H54 (cell line): Measurements from ENCODE around the gene CCDC137.
"Not testable (repeated sequence)": the region's sequence is repeated elsewhere in the genome, so short reads cannot be mapped to it uniquely, and the experiment has no call there.

ENCODE experiments used
- DNase-seq: peaks from one replicate; pipeline ENCODE4 v3.0.0; 2011; ENCODE audit warnings: low spot score, mixed read lengths; ENCODE audit not compliant: insufficient read length
- FAIRE-seq: peaks from 3 replicates; lab custom pipeline; 2011; peaks lifted over from hg19 to GRCh38; lab: Jason Lieb, UNC
- POLR2A ChIP-seq: IDR thresholded peaks from 2 replicates; pipeline ENCODE4 v1.6.1; 2011; ENCODE audit warnings: low read depth, mild to moderate bottlenecking, low read length

The CCDC137 gene, protein sequence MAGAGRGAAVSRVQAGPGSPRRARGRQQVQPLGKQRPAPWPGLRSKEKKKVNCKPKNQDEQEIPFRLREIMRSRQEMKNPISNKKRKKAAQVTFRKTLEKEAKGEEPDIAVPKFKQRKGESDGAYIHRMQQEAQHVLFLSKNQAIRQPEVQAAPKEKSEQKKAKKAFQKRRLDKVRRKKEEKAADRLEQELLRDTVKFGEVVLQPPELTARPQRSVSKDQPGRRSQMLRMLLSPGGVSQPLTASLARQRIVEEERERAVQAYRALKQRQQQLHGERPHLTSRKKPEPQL

DNA sequence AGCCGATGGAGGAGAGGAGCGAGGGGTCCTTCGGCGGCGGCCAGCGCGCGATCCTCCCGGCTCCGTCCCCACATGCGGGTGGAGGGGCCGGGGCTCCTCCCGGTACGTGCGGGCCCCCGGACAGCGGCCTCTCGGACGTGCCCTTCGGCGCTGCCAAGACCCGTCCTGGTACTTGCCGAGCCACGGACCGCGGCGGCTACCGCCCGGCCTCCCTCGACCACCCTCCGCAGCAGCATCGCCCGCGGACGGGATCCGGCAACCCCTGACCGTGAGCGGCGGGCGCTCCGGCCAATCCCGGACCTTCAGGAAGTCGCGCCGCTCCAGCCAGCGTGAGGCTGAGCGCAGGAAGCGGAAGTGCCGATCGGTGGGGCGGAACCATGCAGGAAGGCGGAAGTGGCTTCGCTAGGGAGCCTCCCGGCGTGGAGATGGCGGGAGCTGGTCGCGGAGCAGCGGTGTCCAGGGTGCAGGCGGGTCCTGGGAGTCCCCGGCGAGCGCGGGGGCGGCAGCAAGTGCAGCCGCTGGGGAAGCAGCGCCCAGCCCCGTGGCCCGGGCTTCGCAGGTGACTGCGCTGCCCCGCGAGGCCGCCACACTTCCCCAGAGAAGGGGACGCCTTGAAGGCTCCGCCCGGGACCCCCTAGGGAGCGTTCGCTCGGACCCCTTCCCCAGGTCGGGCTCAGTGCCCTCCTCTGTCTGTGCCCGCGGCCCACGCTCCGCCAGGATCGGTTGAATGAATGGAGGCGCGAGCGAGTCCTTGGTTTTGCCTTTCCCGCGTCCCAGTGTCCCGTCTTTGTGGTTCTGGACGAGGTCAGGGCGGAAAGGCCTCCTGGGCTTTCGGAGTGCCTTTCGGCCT lies at the start of gene CCDC137, which contains the start of gene OXLD1:
Gene CCDC137 (plus strand): TSS at position 396 of the 850 bp plus-strand sequence. CDS start 30 bp downstream, at position 426.
Gene OXLD1 (minus strand): TSS at position 264 of the 850 bp plus-strand sequence. CDS start 28 bp downstream, at position 236.
- FAIRE-seq: no peak
- peak; percentile 96 for DNase-seq
- TF ChIP-seq POLR2A: peak; percentile 95

DNA sequence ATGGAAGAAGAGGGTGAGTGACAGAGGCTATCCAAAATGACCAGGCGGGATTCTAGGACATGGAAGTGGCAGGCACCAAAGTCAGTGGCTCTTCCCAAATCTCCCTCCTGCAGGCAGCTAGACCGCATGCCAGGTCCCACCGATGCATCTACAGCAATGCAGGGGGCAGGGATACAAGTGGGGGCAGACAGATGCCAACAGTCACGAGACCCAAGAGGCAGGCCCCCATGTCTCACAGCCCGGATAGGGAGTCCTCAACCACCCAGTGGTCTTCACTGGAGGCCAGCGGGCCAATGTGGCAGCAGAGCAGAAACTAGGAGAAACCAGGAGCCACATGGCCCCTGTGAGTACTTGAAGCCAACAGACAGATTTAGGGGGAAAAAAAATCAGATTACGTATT lies 49.7 kb upstream of the CCDC137 start:
- FAIRE-seq (no peak), DNase-seq (no peak)
- TF ChIP-seq POLR2A: no peak

DNA sequence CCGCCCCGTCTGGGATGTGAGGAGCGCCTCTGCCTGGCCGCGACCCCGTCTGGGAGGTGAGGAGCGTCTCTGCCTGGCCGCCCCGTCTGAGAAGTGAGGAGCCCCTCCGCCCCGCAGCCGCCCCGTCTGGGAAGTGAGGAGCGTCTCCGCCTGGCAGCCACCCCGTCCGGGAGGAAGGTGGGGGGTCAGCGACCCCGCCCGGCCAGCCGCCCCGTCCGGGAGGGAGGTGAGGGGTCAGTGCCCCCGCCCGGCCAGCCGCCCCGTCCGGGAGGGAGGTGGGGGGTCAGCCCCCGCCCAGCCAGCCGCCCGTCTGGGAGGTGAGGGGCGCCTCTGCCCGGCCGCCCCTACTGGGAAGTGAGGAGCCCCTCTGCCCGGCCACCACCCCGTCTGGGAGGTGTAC lies 48.2 kb upstream of the CCDC137 start:
- not testable (repeated sequence) for DNase-seq, FAIRE-seq

DNA sequence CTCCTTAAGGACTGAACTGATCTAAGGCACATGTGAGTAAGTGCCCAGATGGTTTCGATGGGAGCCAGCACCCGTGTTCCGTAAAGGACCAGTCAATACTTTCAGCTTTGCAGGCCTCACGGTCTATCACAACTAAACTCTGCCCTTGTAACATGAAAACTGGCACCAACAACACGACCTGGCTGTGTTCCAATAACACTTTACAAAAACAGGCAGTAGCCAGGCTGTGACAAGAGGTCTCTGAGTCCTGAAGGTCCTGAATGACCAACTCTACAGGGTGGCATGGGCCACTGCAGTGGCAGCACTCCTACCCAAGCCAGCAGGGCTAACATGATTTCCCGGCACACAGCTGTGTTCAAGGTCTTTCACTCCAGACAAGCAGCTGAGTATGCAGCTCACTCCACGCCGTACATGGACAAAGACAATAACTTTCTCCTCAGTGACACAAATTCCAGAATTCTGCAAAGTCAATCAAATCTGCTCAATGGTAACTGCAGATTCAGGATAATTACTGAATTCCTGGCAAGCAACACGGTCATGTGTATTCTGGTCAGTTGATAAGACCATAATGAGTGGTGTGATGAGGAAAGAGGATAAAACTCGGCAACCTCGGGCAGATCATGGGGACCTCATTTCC lies 44.9 kb upstream of the CCDC137 start:
- DNase-seq (no peak), FAIRE-seq (no peak)
- no peak for TF ChIP-seq POLR2A

DNA sequence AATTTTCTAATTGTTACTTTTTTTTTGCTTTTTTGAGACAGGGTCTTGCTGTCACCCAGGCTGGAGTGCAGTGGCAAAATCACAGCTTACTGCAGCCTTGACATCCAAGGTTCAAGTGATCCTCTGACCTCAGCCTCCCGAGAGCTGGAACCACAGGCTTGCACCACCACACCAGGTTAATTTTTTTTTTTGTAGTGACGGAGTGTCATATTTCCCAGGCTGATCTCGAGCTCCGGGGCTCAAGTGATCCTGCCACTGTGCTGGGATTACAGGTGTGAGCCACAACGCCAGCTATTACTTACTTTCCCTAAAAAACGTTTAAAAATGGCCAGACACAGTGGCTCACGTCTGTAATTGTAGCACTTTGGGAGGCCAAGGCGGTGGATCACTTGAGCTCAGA lies 36.3 kb upstream of the CCDC137 start:
- FAIRE-seq (no peak), DNase-seq (no peak)
- TF ChIP-seq POLR2A: no peak

DNA sequence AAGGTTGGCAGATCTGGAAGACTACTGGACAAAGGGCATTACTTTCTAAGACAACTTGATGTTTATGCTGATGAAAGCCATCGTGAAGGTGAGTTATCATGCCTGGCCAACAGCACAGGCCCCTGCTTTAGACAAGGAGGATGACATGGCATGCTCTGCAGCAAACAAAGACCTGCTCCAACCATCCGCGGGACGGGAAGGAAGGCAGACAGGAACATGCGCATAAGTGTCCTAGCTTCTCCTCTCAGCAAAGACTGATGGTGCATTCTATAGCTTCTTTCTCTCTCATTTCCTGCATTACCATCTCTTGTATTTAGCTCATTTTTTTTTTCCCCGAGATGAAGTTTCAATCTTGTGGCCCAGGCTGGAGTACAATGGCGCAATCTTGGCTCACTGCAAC lies 35.1 kb upstream of the CCDC137 start:
- DNase-seq (no peak), FAIRE-seq (no peak)
- no peak for TF ChIP-seq POLR2A

DNA sequence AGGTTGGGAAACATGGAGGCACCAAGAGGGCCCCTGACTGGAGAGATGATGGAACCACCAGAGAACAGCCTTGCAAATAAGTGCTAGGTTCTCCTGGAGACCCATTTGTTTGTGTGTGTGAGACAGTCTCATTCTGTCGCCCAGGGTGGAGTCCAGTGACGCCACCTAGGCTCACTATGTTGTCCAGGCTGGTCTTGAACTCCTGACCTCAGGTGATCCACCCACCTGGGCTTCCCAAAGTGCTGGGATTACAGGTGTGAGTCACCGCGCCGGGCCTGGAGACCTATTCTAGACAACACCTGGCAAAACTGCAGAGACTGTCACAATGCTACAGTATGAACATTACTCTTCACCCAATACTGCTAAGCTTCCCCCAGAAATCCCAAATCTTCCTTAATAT lies 31.1 kb upstream of the CCDC137 start:
- TF ChIP-seq POLR2A: no peak
- FAIRE-seq (no peak), DNase-seq (no peak)

DNA sequence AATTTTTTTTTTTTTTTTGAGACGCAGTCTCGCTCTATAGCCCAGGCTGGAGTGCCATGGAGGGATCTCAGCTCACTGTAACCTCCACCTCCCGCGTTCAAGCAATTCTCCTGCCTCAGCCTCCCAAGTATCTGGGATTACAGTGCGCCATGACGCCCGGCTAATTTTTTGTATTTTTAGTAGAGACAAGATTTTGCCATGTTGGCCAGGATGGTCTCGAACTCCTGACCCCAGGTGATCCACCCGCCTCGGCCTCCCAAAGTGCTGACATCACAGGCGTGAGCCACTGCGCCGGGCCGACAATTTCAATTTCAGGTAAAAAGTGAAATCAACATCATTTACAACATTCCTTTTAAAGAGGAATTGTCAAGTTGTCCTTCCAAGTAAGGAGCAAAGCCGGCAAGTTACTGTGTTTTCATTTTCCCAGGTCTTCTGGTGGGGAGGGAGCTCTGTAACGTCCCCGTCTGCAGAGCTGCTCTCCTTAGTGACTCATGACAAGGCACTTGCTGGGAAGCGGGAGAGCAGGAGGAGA lies 30.5 kb upstream of the CCDC137 start:
- TF ChIP-seq POLR2A: no peak
- FAIRE-seq (no peak), DNase-seq (peak; percentile 80)

DNA sequence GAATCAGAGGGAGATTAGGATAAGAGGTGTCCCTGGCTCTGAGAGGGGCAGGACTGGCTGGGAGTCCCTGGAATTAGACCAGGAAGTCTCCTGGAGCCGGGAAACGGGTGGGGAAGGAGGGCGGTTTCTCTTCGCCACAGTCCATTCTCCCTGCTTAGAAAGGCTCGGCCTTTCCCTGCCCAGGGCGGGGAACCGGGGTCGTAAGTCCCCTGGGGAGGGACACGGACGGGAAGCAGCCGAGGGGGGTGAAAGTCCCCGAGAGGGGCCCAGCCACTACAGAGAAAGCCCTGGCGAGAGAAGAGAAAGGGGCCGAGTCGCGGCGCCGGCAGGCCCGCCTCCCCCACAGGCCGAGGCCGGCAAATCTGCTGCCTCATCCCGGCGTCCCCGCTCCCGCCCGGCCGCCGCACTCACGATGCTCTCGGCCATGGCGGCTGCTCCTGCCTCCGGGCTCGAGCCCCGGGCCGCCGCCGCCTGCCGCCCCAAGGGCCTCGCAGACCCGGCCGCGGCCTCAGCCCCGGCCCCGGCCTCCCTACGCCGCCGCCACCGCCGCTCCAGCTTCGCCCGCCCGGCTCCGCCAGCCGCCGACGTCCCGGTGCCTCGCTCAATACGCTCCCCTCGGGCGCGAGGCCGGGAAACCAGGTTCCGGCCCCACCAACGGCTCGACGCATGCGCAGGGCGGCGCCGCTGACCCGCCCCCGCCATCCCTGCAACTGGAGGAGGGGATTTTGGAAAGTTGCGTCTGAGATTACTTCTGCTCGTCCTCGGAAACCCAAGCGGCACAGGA lies 29.8 kb upstream of the CCDC137 start, which contains the start of the genes NPLOC4 and TSPAN10:
Gene NPLOC4 (minus strand): TSS at position 608 of the 784 bp plus-strand sequence. CDS start 182 bp downstream, at position 426.
Gene TSPAN10 (plus strand): TSS at position 692 of the 784 bp plus-strand sequence. CDS start 5,217 bp downstream, outside the sequence.
- TF ChIP-seq POLR2A: peak; percentile 86
- DNase-seq: peak; percentile 90
- no peak for FAIRE-seq

DNA sequence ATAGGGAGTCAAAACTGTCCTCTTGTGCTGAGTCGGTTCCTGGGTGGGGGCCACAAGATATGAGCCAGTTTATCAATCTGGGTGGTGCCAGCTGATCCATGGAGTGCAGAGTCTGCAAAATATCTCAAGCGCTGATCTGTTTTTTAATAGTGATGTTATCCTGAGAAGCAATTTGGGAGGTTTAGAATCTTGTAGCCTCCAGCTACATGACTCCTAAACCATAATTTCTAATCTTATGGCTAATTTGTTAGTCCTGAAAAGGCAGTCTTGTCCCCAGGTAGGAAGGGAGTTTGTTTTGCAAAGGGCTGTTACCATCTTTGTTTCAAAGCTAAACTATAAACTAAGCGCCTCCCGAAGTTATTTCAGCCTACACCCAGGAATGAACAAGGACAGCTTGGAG lies 27.9 kb upstream of the CCDC137 start:
- TF ChIP-seq POLR2A: no peak
- DNase-seq (no peak), FAIRE-seq (no peak)

DNA sequence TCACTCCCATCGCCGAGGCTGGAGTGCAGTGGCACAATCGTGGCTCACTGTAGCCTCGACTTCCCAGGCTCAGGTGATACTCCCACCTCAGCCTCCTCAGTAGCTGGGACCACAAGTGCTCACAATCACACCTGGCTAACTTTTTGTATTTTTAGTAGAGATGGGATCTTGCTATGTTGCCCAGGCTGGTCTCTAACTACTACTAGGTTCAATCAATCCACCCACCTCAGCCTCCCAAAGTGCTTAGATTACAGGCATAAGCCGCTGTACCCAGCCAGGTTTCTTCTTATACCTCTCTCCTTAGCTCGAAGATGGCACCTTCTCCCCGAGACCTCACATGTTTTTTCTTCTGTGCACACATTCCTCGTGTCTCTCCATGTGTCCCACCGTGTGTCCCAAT lies 26.5 kb upstream of the CCDC137 start:
- FAIRE-seq (no peak), DNase-seq (no peak)
- no peak for TF ChIP-seq POLR2A

DNA sequence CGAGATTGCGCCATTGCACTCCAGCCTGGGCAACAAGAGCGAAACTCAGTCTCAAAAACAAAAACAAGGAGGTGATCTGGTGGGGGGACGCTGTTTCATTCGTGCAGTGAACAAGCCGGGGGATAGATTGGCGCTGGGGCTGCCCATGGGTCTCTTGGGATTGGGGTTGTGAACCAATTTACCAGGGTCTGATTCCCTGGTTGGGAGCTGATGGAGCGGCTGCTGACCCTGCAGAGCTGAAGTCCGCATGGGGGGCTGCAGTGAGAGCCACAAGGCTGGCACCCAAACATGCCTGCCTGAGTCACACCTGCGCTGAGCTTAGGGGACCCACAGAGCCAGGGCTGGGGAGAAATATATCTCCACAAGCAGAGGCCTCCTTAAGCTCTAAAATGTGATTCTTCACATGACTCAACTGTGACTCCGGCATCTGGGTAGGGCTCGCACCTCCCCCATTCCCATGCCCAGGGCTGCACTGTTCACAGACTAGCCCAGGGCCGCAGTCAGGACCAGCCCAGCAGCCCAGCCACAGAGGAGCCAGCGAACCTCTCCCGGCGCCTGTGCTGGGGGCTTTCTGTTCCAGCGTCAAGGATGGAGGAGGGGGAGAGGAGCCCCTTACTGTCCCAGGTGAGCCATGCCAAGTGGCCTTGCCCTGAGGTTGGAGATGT lies 24.6 kb upstream of the CCDC137 start:
- FAIRE-seq (no peak), DNase-seq (peak; percentile 99)
- TF ChIP-seq POLR2A: 0 out of 2 replicates have a peak, but pooled peaks have one; percentile 19

DNA sequence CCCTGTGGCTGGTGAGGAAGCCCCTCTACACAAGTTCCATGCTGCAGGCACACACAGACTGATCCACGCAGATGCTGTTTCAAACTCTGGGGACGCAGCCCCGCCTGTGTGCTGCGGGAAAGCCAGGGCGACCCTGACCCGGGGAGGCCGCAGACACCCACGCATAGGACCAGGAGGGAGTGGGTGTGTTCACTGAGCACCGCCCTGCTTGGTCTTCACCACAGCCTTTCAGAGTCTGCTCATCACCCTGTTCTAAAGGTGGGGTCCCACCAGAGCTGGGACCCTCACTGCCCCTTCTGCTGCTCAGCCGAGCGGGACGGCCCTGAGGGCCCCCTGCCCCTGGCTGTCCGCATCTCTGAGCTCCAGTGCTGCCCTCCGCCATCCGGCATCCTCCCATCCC lies 22.0 kb upstream of the CCDC137 start:
- FAIRE-seq (no peak), DNase-seq (no peak)
- TF ChIP-seq POLR2A: no peak
